Type B pancreatic cell (in vitro differentiated cells): ENCODE results near the gene ATRNL1. TPM values are rescaled to one million over a fixed set of nuclear protein-coding genes. Genes with fewer than 3 reads are reported as not detected.

Experiments used
- DNase-seq: peaks from one replicate; pipeline ENCODE4 v3.0.0; 2021; ENCODE audit warnings: mixed read lengths; ENCODE audit not compliant: unreplicated experiment; ENCODE audit errors: extremely low spot score
- H3K27ac Mint-ChIP-seq: 2 replicates; pipeline ENCODE4 v1.8.0; 2021; ENCODE audit warnings: mild to moderate bottlenecking, mixed read lengths
- H3K27me3 Mint-ChIP-seq: 2 replicates; pipeline ENCODE4 v1.8.0; 2021; ENCODE audit warnings: mixed read lengths
- H3K36me3 Mint-ChIP-seq: 2 replicates; pipeline ENCODE4 v1.8.0; 2021; ENCODE audit warnings: mixed read lengths
- H3K4me1 Mint-ChIP-seq: one replicate; pipeline ENCODE4 v1.8.0; 2021; ENCODE audit warnings: mixed read lengths; ENCODE audit not compliant: unreplicated experiment
- H3K4me3 Mint-ChIP-seq: 2 replicates; pipeline ENCODE4 v1.8.0; 2021; ENCODE audit warnings: mild to moderate bottlenecking, mixed read lengths
- H3K9me3 Mint-ChIP-seq: 2 replicates; pipeline ENCODE4 v1.8.0; 2021; ENCODE audit warnings: mixed read lengths
- total RNA-seq: library from RNA; stranded (reverse); gene quantifications from 2 replicates; pipeline ENCODE4 v1.2.1, GENCODE V29; 2021; ENCODE audit warnings: low replicate concordance
- TF ChIP-seq, protein P1 (sequence below): fragments of 200-600 bp; sonication (generic); conservative IDR thresholded peaks from 2 replicates; pipeline ENCODE4 v1.5.0; 2021; ENCODE audit warnings: antibody characterized with exemption, mild to moderate bottlenecking

ATRNL1 gene
- total RNA-seq, 1 donor from 2014 or later = 38.4 TPM

DNA sequence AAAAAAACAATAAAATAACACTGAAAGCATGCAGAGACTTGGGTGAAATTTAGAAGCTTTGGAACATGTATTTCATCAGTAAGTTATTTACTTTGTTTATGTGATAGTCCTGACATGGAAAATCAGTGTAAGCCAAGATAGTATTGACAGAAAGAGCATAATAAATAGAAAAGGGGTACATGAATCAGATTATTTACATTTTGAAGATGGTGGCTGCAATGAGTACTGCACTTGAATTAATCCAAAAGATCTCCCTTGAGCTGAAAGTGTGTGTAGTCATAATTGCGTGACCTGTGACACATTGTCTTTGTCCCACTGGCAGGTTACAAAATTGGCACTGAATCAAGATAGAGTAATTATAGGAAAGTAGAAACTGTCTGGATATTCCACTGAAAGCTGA, 617.0 kb downstream of the ATRNL1 start:
- Mint-ChIP-seq H3K27ac (no peak overlapping the region), H3K4me1 (peaks cover 5% of the 10 kb centered on the region), H3K27me3 (no peaks in the 10 kb centered on the region), H3K4me3 (no peak overlapping the region), H3K9me3 (no peaks in the 10 kb centered on the region), H3K36me3 (no peaks in the 10 kb centered on the region)
- TF ChIP-seq, protein P1, sequence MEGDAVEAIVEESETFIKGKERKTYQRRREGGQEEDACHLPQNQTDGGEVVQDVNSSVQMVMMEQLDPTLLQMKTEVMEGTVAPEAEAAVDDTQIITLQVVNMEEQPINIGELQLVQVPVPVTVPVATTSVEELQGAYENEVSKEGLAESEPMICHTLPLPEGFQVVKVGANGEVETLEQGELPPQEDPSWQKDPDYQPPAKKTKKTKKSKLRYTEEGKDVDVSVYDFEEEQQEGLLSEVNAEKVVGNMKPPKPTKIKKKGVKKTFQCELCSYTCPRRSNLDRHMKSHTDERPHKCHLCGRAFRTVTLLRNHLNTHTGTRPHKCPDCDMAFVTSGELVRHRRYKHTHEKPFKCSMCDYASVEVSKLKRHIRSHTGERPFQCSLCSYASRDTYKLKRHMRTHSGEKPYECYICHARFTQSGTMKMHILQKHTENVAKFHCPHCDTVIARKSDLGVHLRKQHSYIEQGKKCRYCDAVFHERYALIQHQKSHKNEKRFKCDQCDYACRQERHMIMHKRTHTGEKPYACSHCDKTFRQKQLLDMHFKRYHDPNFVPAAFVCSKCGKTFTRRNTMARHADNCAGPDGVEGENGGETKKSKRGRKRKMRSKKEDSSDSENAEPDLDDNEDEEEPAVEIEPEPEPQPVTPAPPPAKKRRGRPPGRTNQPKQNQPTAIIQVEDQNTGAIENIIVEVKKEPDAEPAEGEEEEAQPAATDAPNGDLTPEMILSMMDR = peak; percentile 63
- DNase-seq = no peak

DNA sequence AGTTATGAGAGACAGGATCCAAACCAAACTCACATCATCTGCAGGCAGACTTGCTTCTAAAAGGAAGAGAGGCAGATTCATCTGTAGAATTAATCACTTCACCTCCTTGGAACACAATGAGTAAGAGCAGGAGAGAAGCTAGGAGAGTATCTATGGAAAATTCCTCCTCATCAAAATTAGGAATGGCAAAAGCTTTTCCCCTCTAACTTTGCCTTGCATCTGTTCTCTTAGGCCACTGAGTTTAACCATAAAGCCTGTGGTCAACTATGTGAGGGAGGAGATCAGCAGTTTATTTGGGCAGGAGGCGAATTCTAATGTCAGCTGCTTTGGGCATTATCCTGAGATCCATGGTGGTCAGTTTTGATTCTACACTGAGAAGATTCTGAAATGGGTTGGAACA, 618.1 kb downstream of the ATRNL1 start:
- Mint-ChIP-seq H3K4me1 (peaks cover 3% of the 10 kb centered on the region), H3K27ac (no peak overlapping the region), H3K27me3 (no peaks in the 10 kb centered on the region), H3K4me3 (no peak overlapping the region), H3K36me3 (no peaks in the 10 kb centered on the region), H3K9me3 (no peaks in the 10 kb centered on the region)
- DNase-seq = no peak
- TF ChIP-seq, protein P1 = no peak

DNA sequence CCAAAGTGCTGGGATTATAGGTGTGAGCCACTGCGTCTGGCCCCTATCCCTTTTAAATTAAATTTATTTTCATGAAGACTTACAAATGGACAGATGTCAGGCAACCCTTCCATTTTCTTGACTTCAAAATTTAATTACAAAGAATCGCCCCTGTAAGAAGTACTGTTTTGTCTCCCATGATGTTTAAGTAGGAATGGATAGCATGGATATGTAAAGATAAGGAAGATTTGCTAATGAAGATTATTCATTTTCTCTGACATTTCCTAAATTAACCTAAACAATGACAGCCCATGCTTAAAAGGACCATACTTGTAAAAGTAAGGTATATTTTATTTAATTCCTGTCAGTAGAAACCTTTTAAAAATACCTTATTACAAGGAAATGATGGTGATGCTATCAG, 627.0 kb downstream of the ATRNL1 start:
- Mint-ChIP-seq H3K27me3 (no peaks in the 10 kb centered on the region), H3K36me3 (no peaks in the 10 kb centered on the region), H3K4me3 (no peak overlapping the region), H3K9me3 (no peaks in the 10 kb centered on the region), H3K4me1 (no peaks in the 10 kb centered on the region), H3K27ac (no peak overlapping the region)
- DNase-seq = no peak
- TF ChIP-seq, protein P1 = no peak

DNA sequence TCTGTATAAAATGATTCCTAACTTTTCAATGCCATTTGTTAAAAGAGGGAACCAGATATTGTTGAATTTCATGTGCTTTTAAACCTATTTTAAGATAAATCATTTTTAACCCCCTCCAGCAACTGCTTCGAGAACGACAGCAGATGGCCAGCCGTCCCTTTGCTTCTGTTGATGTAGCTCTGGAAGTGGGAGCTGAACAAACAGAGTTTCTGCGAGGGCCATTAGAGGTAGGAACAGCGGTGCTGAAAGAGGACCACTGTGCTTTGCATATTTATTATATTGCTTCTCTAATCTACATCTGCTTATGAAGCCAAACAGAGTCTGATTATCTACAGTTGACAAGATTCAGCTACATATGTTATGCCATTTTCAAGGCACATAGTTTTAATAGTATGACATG, 634.0 kb downstream of the ATRNL1 start:
- H3K36me3 Mint-ChIP-seq = no peaks in the 10 kb centered on the region
- TF ChIP-seq, protein P1 = no peak
- H3K27me3 Mint-ChIP-seq = no peaks in the 10 kb centered on the region
- no peak overlapping the region for H3K4me3 Mint-ChIP-seq
- DNase-seq = no peak
- H3K4me1 Mint-ChIP-seq = no peaks in the 10 kb centered on the region
- no peak overlapping the region for H3K27ac Mint-ChIP-seq
- no peaks in the 10 kb centered on the region for H3K9me3 Mint-ChIP-seq

DNA sequence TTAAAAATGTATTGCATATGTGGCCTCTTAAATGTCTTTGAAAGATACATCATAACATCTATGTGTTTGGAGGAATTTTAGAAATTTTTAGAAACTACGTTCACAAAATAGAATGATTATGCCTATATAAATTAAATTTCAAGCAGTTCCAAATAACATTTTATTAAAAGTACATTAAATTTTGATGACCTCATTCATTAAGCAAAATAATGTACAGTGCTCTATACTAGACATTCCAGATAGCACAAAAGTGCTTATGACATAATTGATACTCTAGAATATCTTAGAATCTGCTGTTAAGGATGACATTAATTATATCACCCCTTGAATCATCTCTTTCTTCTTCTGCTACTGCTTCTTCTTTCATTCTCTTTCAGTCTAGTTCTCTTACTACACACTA, 650.9 kb downstream of the ATRNL1 start:
- Mint-ChIP-seq H3K4me3 (no peak overlapping the region), H3K36me3 (peaks cover 4% of the 10 kb centered on the region), H3K27ac (no peak overlapping the region), H3K4me1 (no peaks in the 10 kb centered on the region), H3K9me3 (peaks cover 4% of the 10 kb centered on the region), H3K27me3 (no peaks in the 10 kb centered on the region)
- no peak for DNase-seq
- TF ChIP-seq, protein P1 = no peak

DNA sequence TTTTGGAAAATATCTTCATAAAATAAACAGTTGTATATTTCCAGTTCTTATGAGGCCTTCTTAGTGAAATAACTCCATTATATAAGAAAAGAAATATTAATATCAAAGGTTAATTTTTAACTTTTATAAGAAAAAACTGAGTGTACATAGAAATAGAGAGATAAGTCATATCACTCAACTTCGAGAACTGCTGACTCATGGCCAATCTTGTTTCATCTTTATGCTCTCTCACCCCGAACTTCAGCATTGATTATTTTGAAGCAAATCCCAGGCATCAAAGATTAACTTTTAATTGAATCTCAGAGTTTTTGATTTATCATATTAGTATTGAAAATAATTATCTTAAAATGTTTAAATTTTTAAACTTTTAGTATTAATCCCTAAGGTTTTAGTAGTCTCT, 652.8 kb downstream of the ATRNL1 start:
- H3K27me3 Mint-ChIP-seq = no peaks in the 10 kb centered on the region
- H3K4me1 Mint-ChIP-seq = no peaks in the 10 kb centered on the region
- peaks cover 4% of the 10 kb centered on the region for H3K9me3 Mint-ChIP-seq
- H3K4me3 Mint-ChIP-seq = no peak overlapping the region
- no peak overlapping the region for H3K27ac Mint-ChIP-seq
- DNase-seq = no peak
- TF ChIP-seq, protein P1 = no peak
- peaks cover 4% of the 10 kb centered on the region for H3K36me3 Mint-ChIP-seq
